Spleen (tissue), 11 donors: ENCODE data around the gene DTWD2. TPM values are rescaled to one million over a fixed set of nuclear protein-coding genes. Genes with fewer than 3 reads are reported as not detected.
"Not testable (repeated sequence)": the region's sequence is repeated elsewhere in the genome, so short reads cannot be mapped to it uniquely, and the experiment has no call there.

Source experiments
- DNase-seq: peaks from one replicate; pipeline ENCODE4 v3.0.0-alpha.2; 2020
- H3K27ac ChIP-seq, 8 donors: fragments of 200-600 bp; sonication (generic) in 7 of 8; 1 replicate in 4 of 8; 2 replicates in 4 of 8; pipeline versions ENCODE4 v1.5.0 to v1.8.0; 2016 to 2021; ENCODE audit warnings: inconsistent platforms in 4 of 8, mild to moderate bottlenecking in 4 of 8, moderate library complexity in 1 of 8
- H3K27me3 ChIP-seq, 7 donors: fragments of 200-600 bp; sonication (generic) in 6 of 7; replicated peaks in 1 of 7; 1 replicate in 4 of 7; 2 replicates in 3 of 7; pipeline versions ENCODE4 v1.5.0 to v1.8.0; 2016 to 2021; ENCODE audit warnings: inconsistent platforms in 3 of 7, mild to moderate bottlenecking in 1 of 7
- H3K36me3 ChIP-seq, 6 donors: fragments of 200-600 bp; sonication (generic) in 5 of 6; 1 replicate in 4 of 6; 2 replicates in 2 of 6; pipeline versions ENCODE4 v1.5.0 to v1.8.0; 2016 to 2021; ENCODE audit warnings: inconsistent platforms in 2 of 6
- H3K4me1 ChIP-seq, 6 donors: fragments of 200-600 bp; sonication (generic) in 5 of 6; 1 replicate in 3 of 6; 2 replicates in 3 of 6; pipeline versions ENCODE4 v1.5.0 to v1.8.0; 2016 to 2021; ENCODE audit warnings: inconsistent platforms in 3 of 6
- H3K4me3 ChIP-seq, 8 donors: fragments of 200-600 bp; sonication (generic) in 7 of 8; 1 replicate in 4 of 8; 2 replicates in 4 of 8; pipeline versions ENCODE4 v1.5.0 to v1.8.0; 2016 to 2021; ENCODE audit warnings: inconsistent platforms in 4 of 8, mild to moderate bottlenecking in 4 of 8, moderate library complexity in 2 of 8
- H3K9me3 ChIP-seq, 8 donors: fragments of 200-600 bp; sonication (generic) in 7 of 8; 1 replicate in 4 of 8; 2 replicates in 4 of 8; pipeline versions ENCODE4 v1.5.0 to v1.8.0; 2016 to 2021; ENCODE audit warnings: inconsistent platforms in 4 of 8
- CTCF ChIP-seq, 11 experiments: fragments of 200-600 bp in 7 of 11; fragments of 450-650 bp in 4 of 11; sonication (generic) in 4 of 11; IDR thresholded peaks in 8 of 11; conservative IDR thresholded peaks in 3 of 11; 1 replicate in 7 of 11; 2 replicates in 4 of 11; pipeline versions ENCODE4 v1.4.0 to v1.8.0; 2016 to 2021; ENCODE audit warnings: antibody characterized with exemption in 11 of 11, inconsistent platforms in 4 of 11, mild to moderate bottlenecking in 1 of 11
- POLR2A ChIP-seq, 3 donors: fragments of 450-650 bp; IDR thresholded peaks; one replicate each; pipeline ENCODE4 v1.5.1; 2017; ENCODE audit warnings: antibody characterized with exemption in 3 of 3, mild to moderate bottlenecking in 1 of 3
- POLR2AphosphoS5 ChIP-seq, 3 donors: sonication (generic); formaldehyde crosslinking; IDR thresholded peaks; one replicate each; pipeline ENCODE4 v1.5.1; 2017; ENCODE audit warnings: antibody characterized with exemption in 3 of 3
- WGBS, 5 donors: extraction: QIAGEN DNeasy Blood & Tissue Kit in 3 of 5; methylation state at CpG; one replicate each; pipeline versions ENCODE4 v1.1.5 to v1.1.7; 2013 to 2018; 5-methylcytosine and 5-hydroxymethylcytosine counted together
- intact Hi-C: fragments of 100-400 bp; cut with DNase I; formaldehyde crosslinking; loops from one replicate; pipeline ENCODE4 v1.15.0; 2023; ENCODE audit warnings: low total_unique reads
- polyA plus RNA-seq, 3 donors: library from polyadenylated mRNA; stranded (reverse); fragments of 200-250 nt; gene quantifications; one replicate each; pipeline ENCODE4 v1.2.1, GENCODE V29; 2013
- total RNA-seq, 7 donors: library from RNA; depleted of rRNA in 3 of 7; stranded (reverse); fragments of >200 nt in 3 of 7; fragmentation: NEBNext Ultra II Directional in 4 of 7; extraction: Animal tissue kit (Norgen Biotek cat#: 25700) in 4 of 7; gene quantifications; one replicate each; pipeline versions ENCODE4 v1.1.0 to v1.2.1, GENCODE V29; 2016 to 2021
- donor health status: healthy with polysubstance abuse.
- donor health status: DM: no; HTN: no; CAD: no; lungs with moderate emphysema.
- donor health status: DM: no; HTN: no; CAD: no.
- donor health status: Bipolar disorder and iron deficiency.
- donor health status: healthy.
- donor health status: DM: no; HTN: no; CAD: no.
- donor health status: DM: yes; HTN: yes; CAD: no.

DTWD2 gene
- total and polyA plus RNA-seq, 10 donors, result 1.2 to 25.5 (median 8.6) TPM

- no peaks in the 10 kb centered on the region for H3K9me3 ChIP-seq
- H3K27me3 ChIP-seq, result no peaks in the 10 kb centered on the region
- 78 to 85% (median 81%) methylated on average over 2 of the region's 2 CpGs for WGBS, 5 donors
- H3K4me3 ChIP-seq, result no peak overlapping the region
- no peak overlapping the region for H3K27ac ChIP-seq
- intact Hi-C loops, result no loop called here
- no peak for DNase-seq
- no peaks in the 10 kb centered on the region for H3K36me3 ChIP-seq
- H3K4me1 ChIP-seq, result no peaks in the 10 kb centered on the region
- TF ChIP-seq POLR2AphosphoS5 (IDR thresholded peaks at IDR 0.05), result no peak
- no peak for TF ChIP-seq CTCF (IDR thresholded peaks at IDR 0.05 in 8 of 11, conservative IDR thresholded peaks at IDR 0.05 in 3 of 11)
- no peak for TF ChIP-seq POLR2A (IDR thresholded peaks at IDR 0.05)
These were observed 99.2 kb downstream of the DTWD2 start for GRCh38 chr5:118889165-118889564.

GRCh38 chr5:118888556-118888955 is 99.8 kb downstream of the DTWD2 start:
- intact Hi-C loops, result no loop called here
- H3K27me3 ChIP-seq, result no peaks in the 10 kb centered on the region
- WGBS, 5 donors, result 80 to 84% (median 83%) methylated on average over 2 of the region's 2 CpGs

DNA sequence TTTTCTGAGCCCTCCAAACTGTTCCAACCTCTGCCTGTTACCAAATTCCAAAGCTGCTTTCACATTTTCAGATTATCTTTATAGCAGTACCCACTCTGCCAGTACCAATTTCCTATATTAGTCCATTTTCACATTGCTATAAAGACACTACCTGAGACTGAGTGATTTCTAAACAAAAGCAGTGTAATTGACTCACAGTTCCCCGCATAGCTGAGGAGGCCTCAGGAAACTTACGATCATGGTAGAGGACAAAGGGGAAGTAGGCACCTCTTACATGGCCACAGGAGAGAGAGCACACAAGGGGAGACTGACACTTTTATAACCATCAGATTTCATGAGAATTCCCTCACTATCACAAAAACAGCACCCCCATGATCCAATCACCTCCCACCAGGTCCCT is 105.0 kb downstream of the DTWD2 start:
- TF ChIP-seq CTCF (IDR thresholded peaks at IDR 0.05 in 8 of 11, conservative IDR thresholded peaks at IDR 0.05 in 3 of 11), result no peak
- no peak for TF ChIP-seq POLR2A (IDR thresholded peaks at IDR 0.05)
- no peak for TF ChIP-seq POLR2AphosphoS5 (IDR thresholded peaks at IDR 0.05)
- no peak overlapping the region for H3K27ac ChIP-seq
- 45 to 64% (median 48%) methylated on average over 2 of the region's 2 CpGs for WGBS, 5 donors

More at GRCh38 chr5:118888556-118888955, 99.8 kb downstream of the DTWD2 start:
- no peaks in the 10 kb centered on the region for H3K4me1 ChIP-seq
- H3K4me3 ChIP-seq, result no peak overlapping the region
- no peak for DNase-seq
- H3K27ac ChIP-seq, result no peak overlapping the region
- H3K36me3 ChIP-seq, result no peaks in the 10 kb centered on the region
- TF ChIP-seq CTCF (IDR thresholded peaks at IDR 0.05 in 8 of 11, conservative IDR thresholded peaks at IDR 0.05 in 3 of 11), result no peak
- TF ChIP-seq POLR2AphosphoS5 (IDR thresholded peaks at IDR 0.05), result no peak
- TF ChIP-seq POLR2A (IDR thresholded peaks at IDR 0.05), result no peak
- H3K9me3 ChIP-seq, result no peaks in the 10 kb centered on the region

DNA sequence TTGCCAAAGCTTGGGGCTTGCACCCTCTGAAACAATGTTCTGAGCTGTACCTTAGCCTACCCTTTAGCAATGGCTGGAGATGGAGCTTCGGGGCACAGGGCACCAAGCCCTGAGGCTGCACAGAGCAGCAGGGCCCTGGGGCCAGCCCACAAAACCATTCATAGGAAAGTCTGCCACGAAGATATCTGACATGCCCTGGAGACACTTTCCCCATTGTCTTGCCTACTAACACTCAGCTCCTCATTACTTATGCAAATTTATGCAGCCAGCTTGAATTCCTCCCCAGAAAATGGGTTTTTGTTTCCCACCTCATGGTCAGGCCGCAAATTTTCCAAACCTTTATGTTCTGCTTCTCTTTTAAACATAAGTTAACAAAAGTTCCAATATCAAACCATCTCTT is 105.7 kb downstream of the DTWD2 start:
- H3K4me1 ChIP-seq, result no peaks in the 10 kb centered on the region
- no peaks in the 10 kb centered on the region for H3K27me3 ChIP-seq
- no peak for DNase-seq
- 77 to 96% (median 84%) methylated on average over 3 of the region's 3 CpGs for WGBS, 5 donors
- no peak overlapping the region for H3K27ac ChIP-seq
- peaks cover 0 to 21% (median 20%) of the 10 kb centered on the region in 8 donors for H3K9me3 ChIP-seq
- TF ChIP-seq CTCF (IDR thresholded peaks at IDR 0.05 in 8 of 11, conservative IDR thresholded peaks at IDR 0.05 in 3 of 11) (no peak), POLR2AphosphoS5 (IDR thresholded peaks at IDR 0.05) (no peak), POLR2A (IDR thresholded peaks at IDR 0.05) (no peak)
- no peak overlapping the region for H3K4me3 ChIP-seq
- no peaks in the 10 kb centered on the region for H3K36me3 ChIP-seq
- intact Hi-C loops, result no loop called here

More for the DNA sequence above, 105.0 kb downstream of the DTWD2 start:
- Histone ChIP-seq H3K4me1 (no peaks in the 10 kb centered on the region), H3K9me3 (peaks cover 0 to 14% (median 13%) of the 10 kb centered on the region in 8 donors), H3K4me3 (no peak overlapping the region), H3K36me3 (no peaks in the 10 kb centered on the region), H3K27me3 (no peaks in the 10 kb centered on the region)
- intact Hi-C loops, result no loop called here
- DNase-seq, result no peak

- Histone ChIP-seq H3K36me3 (peaks cover 0 to 18% (median 0%) of the 10 kb centered on the region in 6 donors), H3K9me3 (peaks cover 5 to 66% (median 60%) of the 10 kb centered on the region in 8 donors)
- H3K4me1 ChIP-seq, H3K27ac ChIP-seq, DNase-seq, intact Hi-C loops, H3K4me3 ChIP-seq, H3K27me3 ChIP-seq: not testable (repeated sequence)
- WGBS, 5 donors, result 79 to 93% (median 83%) methylated on average over 3 of the region's 3 CpGs
These were observed 111.5 kb downstream of the DTWD2 start for GRCh38 chr5:118876852-118877251.
